DND-41 (cell line): Measurements from ENCODE around the gene ARHGAP26.

ENCODE experiments used
- ATAC-seq: fragments of 200-7000 bp; cut with Tn5 transposase; 3 replicates; pipeline ENCODE4 v1.9.1; 2021; ENCODE audit warnings: low read depth; ENCODE audit not compliant: insufficient read depth
- DNase-seq: peaks from one replicate; pipeline ENCODE4 v3.0.0-alpha.2; 2020
- H2AFZ ChIP-seq: 2 replicates; pipeline ENCODE4 v1.6.0; 2012; ENCODE audit warnings: low read depth, low read length
- H3K27ac ChIP-seq: 2 replicates; pipeline ENCODE4 v1.5.1; 2012; ENCODE audit warnings: low read length, inconsistent platforms
- H3K27me3 ChIP-seq: fragments of 200-600 bp; sonication (generic); 2 replicates; pipeline ENCODE4 v1.6.0; 2012; ENCODE audit warnings: low read length, mild to moderate bottlenecking, inconsistent platforms; ENCODE audit not compliant: insufficient read depth, poor library complexity
- H3K36me3 ChIP-seq: 2 replicates; pipeline ENCODE4 v1.5.1; 2012; ENCODE audit warnings: low read length, inconsistent platforms; ENCODE audit not compliant: insufficient read depth
- H3K4me1 ChIP-seq: 2 replicates; pipeline ENCODE4 v1.5.1; 2012; ENCODE audit warnings: mild to moderate bottlenecking, low read length; ENCODE audit not compliant: insufficient read depth
- H3K4me2 ChIP-seq: 2 replicates; pipeline ENCODE4 v1.6.0; 2012; ENCODE audit warnings: mild to moderate bottlenecking, moderate library complexity, low read length, inconsistent platforms; ENCODE audit not compliant: insufficient read depth
- H3K4me3 ChIP-seq, 2 experiments: fragments of 200-600 bp in 1 of 2; shearing (Covaris generic) in 1 of 2; 2 replicates each; pipeline ENCODE4 v1.5.1; 2012 to 2016; ENCODE audit warnings: inconsistent platforms in 2 of 2, low read length in 2 of 2, mild to moderate bottlenecking in 2 of 2, low read depth in 1 of 2, moderate library complexity in 1 of 2
- H3K79me2 ChIP-seq: 2 replicates; pipeline ENCODE4 v1.6.0; 2012; ENCODE audit warnings: low read length, inconsistent platforms; ENCODE audit not compliant: insufficient read depth
- H3K9ac ChIP-seq: 2 replicates; pipeline ENCODE4 v1.6.0; 2012; ENCODE audit warnings: low read depth, mild to moderate bottlenecking, inconsistent platforms, low read length, moderate library complexity
- H3K9me3 ChIP-seq: 2 replicates; pipeline ENCODE4 v1.5.1; 2012; ENCODE audit warnings: low read length, moderate library complexity, mild to moderate bottlenecking, inconsistent platforms; ENCODE audit not compliant: insufficient read depth, severe bottlenecking
- H4K20me1 ChIP-seq: 2 replicates; pipeline ENCODE4 v1.6.0; 2012; ENCODE audit warnings: low read length; ENCODE audit not compliant: insufficient read depth
- CTCF ChIP-seq: IDR thresholded peaks from 2 replicates; pipeline ENCODE4 v1.5.1; 2012; ENCODE audit warnings: borderline replicate concordance, low read length, moderate library complexity, mild to moderate bottlenecking; ENCODE audit not compliant: poor library complexity, severe bottlenecking; ENCODE audit errors: extremely low read depth
- EZH2 ChIP-seq: IDR thresholded peaks from 3 replicates; pipeline ENCODE4 v1.6.1; 2012; ENCODE audit warnings: borderline replicate concordance, low read depth, mild to moderate bottlenecking, moderate library complexity, low read length, inconsistent platforms; ENCODE audit not compliant: severe bottlenecking

The ARHGAP26 gene

DNA sequence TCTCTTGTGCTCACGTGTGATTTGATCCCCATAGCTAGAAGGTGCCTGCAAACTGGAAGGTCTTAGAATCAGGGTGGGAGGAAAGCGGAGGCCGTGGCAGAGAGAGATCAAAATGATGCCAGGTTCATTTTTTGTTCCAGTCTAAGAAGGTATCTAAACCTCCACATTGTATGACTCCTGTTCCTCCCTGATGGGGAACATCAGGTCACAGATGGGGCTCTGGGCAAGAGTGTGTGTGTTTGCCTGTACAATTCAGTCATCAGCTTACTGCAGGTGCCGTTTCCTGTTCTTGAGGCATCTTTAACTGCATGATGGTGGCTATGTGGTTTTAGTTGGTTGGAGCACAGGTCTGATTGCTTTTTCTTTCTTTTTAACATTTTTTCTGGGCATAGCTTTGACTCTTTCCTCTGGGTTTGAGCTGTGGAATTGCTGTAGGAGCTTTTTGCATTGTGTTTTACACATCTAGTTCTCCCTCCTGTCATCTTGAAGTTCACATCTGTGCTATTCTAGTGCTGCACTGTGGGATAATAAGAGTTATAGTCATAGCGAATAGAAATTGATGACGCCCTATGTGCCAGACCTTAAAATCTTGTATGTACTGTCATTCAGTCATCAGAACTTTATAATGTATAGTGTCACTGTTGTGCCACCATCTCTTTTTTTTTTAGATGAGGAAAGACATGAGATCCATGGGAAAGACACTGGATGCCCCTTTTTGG, 30.8 kb downstream of the ARHGAP26 start:
- peak; percentile 85 for ATAC-seq
- TF ChIP-seq EZH2, result no peak
- TF ChIP-seq CTCF, result no peak

GRCh38 chr5:142801495-142801871, 31.3 kb downstream of the ARHGAP26 start:
- Histone ChIP-seq H3K4me2 (peak overlapping the region; percentile 73), H3K27me3 (no peaks in the 10 kb centered on the region), H3K9ac (peak overlapping the region; percentile 55), H2AFZ (no peak overlapping the region), H3K9me3 (no peaks in the 10 kb centered on the region), H3K27ac (peak overlapping the region; percentile 97), H3K4me1 (peaks cover 64% of the 10 kb centered on the region), H4K20me1 (no peaks in the 10 kb centered on the region), H3K36me3 (no peaks in the 10 kb centered on the region), H3K79me2 (peaks cover 59% of the 10 kb centered on the region), H3K4me3 (peak overlapping the region in 1 of 2 experiments; percentile 54; a peak in 2 of 4 replicates)
- DNase-seq, result peak; percentile 40
- no peak for ATAC-seq
- TF ChIP-seq EZH2 (no peak), CTCF (no peak)

More for the DNA sequence above, 30.8 kb downstream of the ARHGAP26 start:
- peak overlapping the region; percentile 68 for H2AFZ ChIP-seq
- H4K20me1 ChIP-seq, result no peaks in the 10 kb centered on the region
- H3K27me3 ChIP-seq, result no peaks in the 10 kb centered on the region
- H3K36me3 ChIP-seq, result no peaks in the 10 kb centered on the region
- DNase-seq, result peak; percentile 87
- H3K9me3 ChIP-seq, result no peaks in the 10 kb centered on the region
- H3K9ac ChIP-seq, result peak overlapping the region; percentile 55
- H3K79me2 ChIP-seq, result peaks cover 56% of the 10 kb centered on the region
- H3K4me1 ChIP-seq, result peaks cover 64% of the 10 kb centered on the region
- H3K4me3 ChIP-seq, result peak overlapping the region in 1 of 2 experiments; percentile 54; a peak in 2 of 4 replicates
- H3K27ac ChIP-seq, result peak overlapping the region; percentile 97
- peak overlapping the region; percentile 73 for H3K4me2 ChIP-seq

- peaks cover 43% of the 10 kb centered on the region for H3K4me1 ChIP-seq
- no peaks in the 10 kb centered on the region for H3K36me3 ChIP-seq
- no peak overlapping the region for H2AFZ ChIP-seq
- ATAC-seq (no peak), DNase-seq (no peak)
- peaks cover 65% of the 10 kb centered on the region for H3K79me2 ChIP-seq
- H3K4me2 ChIP-seq, result no peak overlapping the region
- no peak overlapping the region for H3K27ac ChIP-seq
- H4K20me1 ChIP-seq, result peaks cover 3% of the 10 kb centered on the region; the same call in 1 of the 2 replicates
- H3K9ac ChIP-seq, result no peak overlapping the region
- H3K27me3 ChIP-seq, result no peaks in the 10 kb centered on the region
- TF ChIP-seq EZH2, result no peak
- TF ChIP-seq CTCF, result no peak
- no peak overlapping the region for H3K4me3 ChIP-seq
- no peaks in the 10 kb centered on the region for H3K9me3 ChIP-seq
Observed at GRCh38 chr5:142803428-142804125, 33.4 kb downstream of the ARHGAP26 start.
